Lower lobe of right lung (tissue), 2 donors: Measurements from ENCODE around the gene IFI35. TPM values are rescaled to one million over a fixed set of nuclear protein-coding genes. Genes with fewer than 3 reads are reported as not detected.
A peak's percentile ranks its signal among the peaks of the same experiment; 100 is the strongest.

ENCODE experiments used
- ATAC-seq, 2 donors: fragments of 200-7000 bp; cut with Tn5 transposase; one replicate each; pipeline ENCODE4 v1.9.1; 2020 to 2022; ENCODE audit warnings: mild to moderate bottlenecking in 2 of 2, moderate library complexity in 2 of 2
- DNase-seq: peaks from one replicate; pipeline ENCODE4 v3.0.0-alpha.2; 2020
- H3K27ac ChIP-seq: fragments of 200-600 bp; one replicate; pipeline ENCODE4 v1.8.0; 2022
- H3K27me3 ChIP-seq: fragments of 200-600 bp; one replicate; pipeline ENCODE4 v1.8.0; 2022; ENCODE audit warnings: low read depth
- H3K36me3 ChIP-seq: fragments of 200-600 bp; one replicate; pipeline ENCODE4 v1.8.0; 2022; ENCODE audit warnings: mild to moderate bottlenecking
- H3K4me1 ChIP-seq: fragments of 200-600 bp; one replicate; pipeline ENCODE4 v1.8.0; 2022
- H3K4me3 ChIP-seq: fragments of 200-600 bp; one replicate; pipeline ENCODE4 v1.8.0; 2022; ENCODE audit warnings: mild to moderate bottlenecking
- H3K9me3 ChIP-seq: fragments of 200-600 bp; one replicate; pipeline ENCODE4 v1.8.0; 2022
- CTCF ChIP-seq: fragments of 200-600 bp; IDR thresholded peaks from one replicate; pipeline ENCODE4 v1.8.0; 2022; ENCODE audit warnings: antibody characterized with exemption, mild to moderate bottlenecking
- intact Hi-C: fragments of 100-400 bp; cut with DNase I; formaldehyde crosslinking; loops from one replicate; pipeline ENCODE4 v1.11.0; 2022
- total RNA-seq: library from RNA; stranded (reverse); fragmentation: NEBNext Ultra II Directional; extraction: Animal tissue kit (Norgen Biotek cat#: 25700); gene quantifications from one replicate; pipeline ENCODE4 v1.2.1, GENCODE V29; 2021
- donor health status: DM: no; HTN: yes; CAD: no; lungs with severe emphysema.

Gene IFI35
- total RNA-seq, 1 donor from 2014 or later: 61.5 TPM

DNA sequence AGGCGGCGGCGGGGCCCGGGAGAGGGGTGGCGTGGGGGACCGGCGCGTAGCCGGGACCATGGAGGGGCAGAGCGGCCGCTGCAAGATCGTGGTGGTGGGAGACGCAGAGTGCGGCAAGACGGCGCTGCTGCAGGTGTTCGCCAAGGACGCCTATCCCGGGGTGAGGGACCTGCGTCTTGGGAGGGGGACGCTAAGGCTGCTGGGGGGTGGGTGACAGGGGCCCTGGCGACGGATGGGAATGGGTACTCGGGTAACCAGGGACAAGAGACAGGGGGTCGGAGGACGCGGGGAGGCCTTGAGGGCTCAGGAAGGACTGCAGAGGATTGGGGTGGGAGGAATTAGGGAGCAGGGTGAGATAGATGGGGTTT lies 18.7 kb downstream of the IFI35 start:
- intact Hi-C loops: no loop called here
- H3K4me3 ChIP-seq: peak overlapping the region; percentile 70

GRCh38 chr17:43025766-43026537 lies 19.4 kb downstream of the IFI35 start:
- TF ChIP-seq CTCF: no peak
- no peak overlapping the region for H3K27ac ChIP-seq
- H3K9me3 ChIP-seq: no peaks in the 10 kb centered on the region
- intact Hi-C loops: no loop called here
- no peaks in the 10 kb centered on the region for H3K36me3 ChIP-seq
- DNase-seq (no peak), ATAC-seq (no peak)
- H3K27me3 ChIP-seq: no peaks in the 10 kb centered on the region
- no peak overlapping the region for H3K4me3 ChIP-seq
- H3K4me1 ChIP-seq: peaks cover 18% of the 10 kb centered on the region

More for the DNA sequence above, 18.7 kb downstream of the IFI35 start:
- H3K27me3 ChIP-seq: no peaks in the 10 kb centered on the region
- ATAC-seq (no peak), DNase-seq (no peak)
- peaks cover 25% of the 10 kb centered on the region for H3K4me1 ChIP-seq
- H3K9me3 ChIP-seq: no peaks in the 10 kb centered on the region
- no peak overlapping the region for H3K27ac ChIP-seq
- no peak for TF ChIP-seq CTCF
- no peaks in the 10 kb centered on the region for H3K36me3 ChIP-seq

- ATAC-seq: no peak
- no peaks in the 10 kb centered on the region for H3K27me3 ChIP-seq
These were observed 20.0 kb downstream of the IFI35 start for GRCh38 chr17:43026595-43026994.

GRCh38 chr17:43027091-43028032 lies 20.8 kb downstream of the IFI35 start:
- Histone ChIP-seq H3K4me1 (peaks cover 13% of the 10 kb centered on the region), H3K36me3 (no peaks in the 10 kb centered on the region), H3K9me3 (no peaks in the 10 kb centered on the region), H3K4me3 (no peak overlapping the region), H3K27ac (no peak overlapping the region), H3K27me3 (no peaks in the 10 kb centered on the region)
- no peak for ATAC-seq
- intact Hi-C loops: no loop called here
- TF ChIP-seq CTCF: no peak
- no peak for DNase-seq

More at GRCh38 chr17:43026595-43026994, 20.0 kb downstream of the IFI35 start:
- Histone ChIP-seq H3K4me3 (no peak overlapping the region), H3K4me1 (peaks cover 15% of the 10 kb centered on the region), H3K36me3 (no peaks in the 10 kb centered on the region), H3K9me3 (no peaks in the 10 kb centered on the region), H3K27ac (no peak overlapping the region)
- intact Hi-C loops: no loop called here
- no peak for DNase-seq
- TF ChIP-seq CTCF: no peak

- intact Hi-C loops: no loop called here
- DNase-seq (no peak), ATAC-seq (no peak)
These were observed 21.8 kb downstream of the IFI35 start for GRCh38 chr17:43028221-43028861.

More at GRCh38 chr17:43028221-43028861, 21.8 kb downstream of the IFI35 start:
- Histone ChIP-seq H3K27ac (no peak overlapping the region), H3K27me3 (no peaks in the 10 kb centered on the region), H3K9me3 (no peaks in the 10 kb centered on the region), H3K4me1 (peaks cover 8% of the 10 kb centered on the region), H3K36me3 (no peaks in the 10 kb centered on the region), H3K4me3 (no peak overlapping the region)
- TF ChIP-seq CTCF: no peak
